GM12873 (cell line): Measurements from ENCODE around the gene CDK13.

Experiments used
- CTCF ChIP-seq: IDR thresholded peaks from 2 replicates; pipeline ENCODE4 v1.5.1; 2012; ENCODE audit warnings: low read depth, mild to moderate bottlenecking, moderate library complexity, low read length, control low read depth; ENCODE audit not compliant: insufficient read depth; ENCODE audit errors: missing control alignments

CDK13 gene

GRCh38 chr7:39987641-39988347, 37.7 kb downstream of the CDK13 start:
- no peak for TF ChIP-seq CTCF

- no peak for TF ChIP-seq CTCF
Measured at GRCh38 chr7:40000734-40001315, 50.8 kb downstream of the CDK13 start.

- no peak for TF ChIP-seq CTCF
Measured at GRCh38 chr7:40001649-40002048, 51.6 kb downstream of the CDK13 start.

GRCh38 chr7:40003597-40003996, 53.5 kb downstream of the CDK13 start:
- no peak for TF ChIP-seq CTCF

GRCh38 chr7:40008223-40008815, 58.3 kb downstream of the CDK13 start:
- TF ChIP-seq CTCF = no peak

- TF ChIP-seq CTCF = no peak
Measured at GRCh38 chr7:40009301-40009700, 59.2 kb downstream of the CDK13 start.

- TF ChIP-seq CTCF = no peak
Measured at GRCh38 chr7:40014376-40014775, 64.3 kb downstream of the CDK13 start.
